Measurements from ENCODE around the gene SLAMF8. TPM values are rescaled to one million over a fixed set of nuclear protein-coding genes. Genes with fewer than 3 reads are reported as not detected.

Gene SLAMF8
- total and polyA plus RNA-seq, 7 donors: 2.4 to 16.2 (median 4.8) TPM

DNA sequence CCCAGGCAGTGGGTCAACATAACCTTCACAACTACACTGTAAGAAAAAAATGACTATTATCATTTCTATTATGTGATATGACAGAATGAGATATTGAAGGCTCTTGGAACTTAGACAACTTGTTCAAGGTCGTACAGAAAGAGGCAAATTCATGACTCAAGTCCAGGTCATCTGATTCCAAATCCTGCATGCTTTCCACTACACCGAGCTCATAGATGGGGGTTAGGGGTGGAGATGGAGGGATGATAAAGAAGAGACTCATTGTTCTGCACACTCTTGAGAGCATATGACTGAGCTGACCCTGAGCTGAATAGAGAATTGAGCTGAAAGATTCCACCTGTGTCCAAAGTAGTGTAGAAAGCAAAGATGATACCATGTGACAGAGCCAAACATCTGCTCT is 21.7 kb upstream of the SLAMF8 start:
- Histone ChIP-seq H3K9me3 (no peaks in the 10 kb centered on the region), H3K36me3 (no peaks in the 10 kb centered on the region), H3K4me1 (no peaks in the 10 kb centered on the region), H3K27me3 (no peaks in the 10 kb centered on the region), H3K27ac (no peak overlapping the region), H3K4me3 (no peak overlapping the region)
- no peak for DNase-seq
- TF ChIP-seq, protein P1, sequence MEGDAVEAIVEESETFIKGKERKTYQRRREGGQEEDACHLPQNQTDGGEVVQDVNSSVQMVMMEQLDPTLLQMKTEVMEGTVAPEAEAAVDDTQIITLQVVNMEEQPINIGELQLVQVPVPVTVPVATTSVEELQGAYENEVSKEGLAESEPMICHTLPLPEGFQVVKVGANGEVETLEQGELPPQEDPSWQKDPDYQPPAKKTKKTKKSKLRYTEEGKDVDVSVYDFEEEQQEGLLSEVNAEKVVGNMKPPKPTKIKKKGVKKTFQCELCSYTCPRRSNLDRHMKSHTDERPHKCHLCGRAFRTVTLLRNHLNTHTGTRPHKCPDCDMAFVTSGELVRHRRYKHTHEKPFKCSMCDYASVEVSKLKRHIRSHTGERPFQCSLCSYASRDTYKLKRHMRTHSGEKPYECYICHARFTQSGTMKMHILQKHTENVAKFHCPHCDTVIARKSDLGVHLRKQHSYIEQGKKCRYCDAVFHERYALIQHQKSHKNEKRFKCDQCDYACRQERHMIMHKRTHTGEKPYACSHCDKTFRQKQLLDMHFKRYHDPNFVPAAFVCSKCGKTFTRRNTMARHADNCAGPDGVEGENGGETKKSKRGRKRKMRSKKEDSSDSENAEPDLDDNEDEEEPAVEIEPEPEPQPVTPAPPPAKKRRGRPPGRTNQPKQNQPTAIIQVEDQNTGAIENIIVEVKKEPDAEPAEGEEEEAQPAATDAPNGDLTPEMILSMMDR (IDR thresholded peaks at IDR 0.05): no peak
- TF ChIP-seq EP300 (IDR thresholded peaks at IDR 0.05) (no peak), POLR2AphosphoS5 (IDR thresholded peaks at IDR 0.05) (no peak), POLR2A (IDR thresholded peaks at IDR 0.05) (no peak)
- WGBS, 2 donors: 66 to 80% methylated on average over 2 of the region's 2 CpGs
- intact Hi-C loops (cut with DNase I): loop anchor here (5.0 kb wide), 1 partner anchor 37 kb away; no protein-coding TSS in a partner anchor

DNA sequence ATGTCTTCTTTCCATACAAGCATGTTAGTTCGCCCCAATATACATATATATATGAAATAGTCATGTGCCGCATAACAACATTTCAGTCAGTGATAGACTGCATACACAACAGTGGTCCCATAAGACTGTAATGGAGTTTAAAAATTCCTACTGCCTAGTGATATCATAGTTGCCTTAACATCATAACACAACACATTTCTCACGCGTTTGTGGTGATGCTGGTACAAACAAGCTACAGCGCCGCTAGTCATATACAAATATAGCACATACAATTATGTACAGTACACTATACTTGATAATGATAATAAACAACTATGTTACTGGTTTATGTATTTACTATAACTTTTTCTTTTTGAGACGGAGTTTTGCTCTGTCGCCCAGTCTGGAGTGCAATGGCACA is 10.7 kb upstream of the SLAMF8 start:
- no peaks in the 10 kb centered on the region for H3K9me3 ChIP-seq
- 89 to 96% methylated on average over 8 of the region's 8 CpGs for WGBS, 2 donors
- TF ChIP-seq, protein P1 (IDR thresholded peaks at IDR 0.05): no peak
- TF ChIP-seq POLR2A (IDR thresholded peaks at IDR 0.05) (no peak), POLR2AphosphoS5 (IDR thresholded peaks at IDR 0.05) (no peak), EP300 (IDR thresholded peaks at IDR 0.05) (no peak)
- intact Hi-C loops (cut with DNase I): no loop called here
- H3K4me3 ChIP-seq: no peak overlapping the region
- no peaks in the 10 kb centered on the region for H3K4me1 ChIP-seq
- H3K36me3 ChIP-seq: no peaks in the 10 kb centered on the region
- no peak for DNase-seq
- no peak overlapping the region for H3K27ac ChIP-seq
- no peaks in the 10 kb centered on the region for H3K27me3 ChIP-seq

DNA sequence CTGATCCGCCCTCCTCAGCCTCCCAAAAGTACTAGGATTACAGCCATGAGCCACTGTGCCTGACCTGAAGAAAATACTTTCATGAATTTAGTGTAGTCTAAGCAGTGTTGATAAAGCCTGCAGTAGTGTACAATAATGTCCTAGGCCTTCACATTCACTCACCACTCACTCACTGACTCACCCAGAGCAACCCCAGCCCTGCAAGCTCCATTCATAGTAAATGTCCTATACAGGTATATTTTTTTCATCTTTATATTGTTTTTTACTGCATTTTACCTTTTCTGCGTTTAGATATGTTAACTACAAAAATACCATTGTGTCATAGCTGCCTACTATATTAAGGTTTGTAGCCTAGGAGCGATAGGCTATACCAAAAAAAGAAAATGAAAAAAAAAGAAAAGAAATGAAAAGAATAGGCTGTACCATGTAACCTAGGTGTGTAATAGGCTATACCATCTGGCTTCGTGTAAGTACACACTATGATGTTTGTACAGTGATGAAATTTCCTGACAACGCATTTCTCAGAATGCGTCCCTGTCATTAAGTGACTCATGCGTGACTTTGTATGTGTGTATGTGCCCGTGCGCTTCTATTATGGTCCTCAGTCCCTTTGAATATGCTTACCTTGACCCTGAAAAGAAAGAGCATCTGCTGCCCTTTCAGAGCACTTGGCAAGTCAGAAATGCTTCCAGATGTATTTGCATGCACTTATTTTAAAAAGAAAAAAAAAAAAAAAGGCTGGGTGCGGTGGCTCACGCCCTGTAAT is 9.2 kb upstream of the SLAMF8 start:
- 27 to 66% methylated on average over 11 of the region's 11 CpGs for whole genome bisulfite sequencing, 2 donors
- TF ChIP-seq POLR2AphosphoS5 (IDR thresholded peaks at IDR 0.05) (no peak), EP300 (IDR thresholded peaks at IDR 0.05) (no peak), POLR2A (IDR thresholded peaks at IDR 0.05) (no peak)
- TF ChIP-seq, protein P1 (IDR thresholded peaks at IDR 0.05): no peak
- Histone ChIP-seq H3K36me3 (no peaks in the 10 kb centered on the region), H3K27ac (no peak overlapping the region), H3K4me1 (no peaks in the 10 kb centered on the region), H3K9me3 (no peaks in the 10 kb centered on the region), H3K27me3 (no peaks in the 10 kb centered on the region), H3K4me3 (no peak overlapping the region)
- DNase-seq: no peak
- intact Hi-C loops (cut with DNase I): no loop called here

DNA sequence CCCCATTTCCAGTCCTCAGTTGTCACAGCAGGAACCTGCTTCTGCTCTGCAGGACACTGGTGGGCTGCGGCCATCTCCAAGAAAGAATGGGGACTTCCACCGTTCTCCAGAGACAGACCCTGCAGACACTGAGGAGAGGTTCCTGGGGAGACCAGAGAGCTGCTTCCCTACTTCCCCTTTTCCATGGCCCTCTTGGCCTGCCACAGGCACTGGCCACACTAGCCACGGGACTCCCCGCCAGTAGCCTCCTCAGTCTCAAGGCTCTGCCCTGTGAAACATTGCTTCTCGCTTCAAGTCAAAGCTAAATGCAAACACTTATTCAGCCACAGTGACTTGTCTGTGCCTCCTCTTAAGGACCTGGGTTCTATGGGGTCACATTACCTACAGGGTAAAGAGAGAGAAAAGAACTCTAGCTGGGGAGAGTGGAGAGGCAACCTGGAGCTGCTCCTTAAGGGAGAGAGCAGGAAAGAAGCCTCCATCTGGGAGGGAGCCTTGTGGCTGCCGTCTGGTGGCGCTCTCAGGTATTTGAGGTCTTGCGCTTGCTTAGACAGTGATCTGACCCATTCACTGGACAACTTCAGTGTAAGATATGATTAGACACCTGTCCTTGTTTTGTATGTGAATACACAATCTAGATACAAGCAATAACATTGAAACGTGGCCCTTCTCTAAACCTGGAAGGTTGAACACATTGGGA is 5.4 kb upstream of the SLAMF8 start:
- H3K9me3 ChIP-seq: no peaks in the 10 kb centered on the region
- intact Hi-C loops (cut with DNase I): no loop called here
- no peak overlapping the region for H3K27ac ChIP-seq
- 49 to 81% methylated on average over 9 of the region's 9 CpGs for WGBS, 2 donors
- H3K36me3 ChIP-seq: no peaks in the 10 kb centered on the region
- H3K27me3 ChIP-seq: peaks cover 0 to 19% (median 0%) of the 10 kb centered on the region in 3 donors
- no peak for TF ChIP-seq EP300 (IDR thresholded peaks at IDR 0.05)
- no peak for TF ChIP-seq POLR2AphosphoS5 (IDR thresholded peaks at IDR 0.05)
- TF ChIP-seq POLR2A (IDR thresholded peaks at IDR 0.05): no peak
- TF ChIP-seq, protein P1 (IDR thresholded peaks at IDR 0.05): no peak
- no peaks in the 10 kb centered on the region for H3K4me1 ChIP-seq
- no peak overlapping the region for H3K4me3 ChIP-seq
- no peak for DNase-seq

Measured in sigmoid colon (tissue), 7 donors.